ENCODE measurements around the gene HOXB9. TPM values are rescaled to one million over a fixed set of nuclear protein-coding genes. Genes with fewer than 3 reads are reported as not detected.

Gene HOXB9
- total and polyA plus RNA-seq, 2 donors (not counting 1 experiment from before 2014, with no cell fraction given) = not detected

- Histone ChIP-seq H4K20me1 (ENCODE audit: control insufficient read depth, extremely low read depth, insufficient read depth, low read length) (no peaks in the 10 kb centered on the region), H3K4me3 (replicated peaks in 1 of 4; ENCODE audit: control extremely low read depth in 1 of 4, insufficient read depth in 1 of 4, low read depth in 3 of 4, low read length in 4 of 4) (no peak overlapping the region), H3K4me1 (ENCODE audit: control insufficient read depth, extremely low read depth, insufficient read depth, low read length) (no peaks in the 10 kb centered on the region), H3K4me2 (ENCODE audit: extremely low read depth, insufficient read depth, low read length) (no peak overlapping the region), H2AFZ (ENCODE audit: low read length) (no peak overlapping the region), H3K79me2 (ENCODE audit: control insufficient read depth, insufficient read depth, low read length) (no peaks in the 10 kb centered on the region), H3K9ac (ENCODE audit: insufficient read depth, low read length) (no peak overlapping the region), H3K27ac (ENCODE audit: insufficient read depth, low read length) (no peak overlapping the region), H3K36me3 (ENCODE audit: control insufficient read depth, insufficient read depth, low read length) (no peaks in the 10 kb centered on the region), H3K27me3 (ENCODE audit: control insufficient read depth, insufficient read depth, low read length) (peaks cover 95% of the 10 kb centered on the region), H3K9me3 (ENCODE audit: control insufficient read depth, insufficient read depth, low read depth, low read length) (no peaks in the 10 kb centered on the region)
- no peak for TF ChIP-seq EZH2 (IDR thresholded peaks at IDR 0.05; ENCODE audit: low read length, missing control alignments)
- TF ChIP-seq, protein P1, sequence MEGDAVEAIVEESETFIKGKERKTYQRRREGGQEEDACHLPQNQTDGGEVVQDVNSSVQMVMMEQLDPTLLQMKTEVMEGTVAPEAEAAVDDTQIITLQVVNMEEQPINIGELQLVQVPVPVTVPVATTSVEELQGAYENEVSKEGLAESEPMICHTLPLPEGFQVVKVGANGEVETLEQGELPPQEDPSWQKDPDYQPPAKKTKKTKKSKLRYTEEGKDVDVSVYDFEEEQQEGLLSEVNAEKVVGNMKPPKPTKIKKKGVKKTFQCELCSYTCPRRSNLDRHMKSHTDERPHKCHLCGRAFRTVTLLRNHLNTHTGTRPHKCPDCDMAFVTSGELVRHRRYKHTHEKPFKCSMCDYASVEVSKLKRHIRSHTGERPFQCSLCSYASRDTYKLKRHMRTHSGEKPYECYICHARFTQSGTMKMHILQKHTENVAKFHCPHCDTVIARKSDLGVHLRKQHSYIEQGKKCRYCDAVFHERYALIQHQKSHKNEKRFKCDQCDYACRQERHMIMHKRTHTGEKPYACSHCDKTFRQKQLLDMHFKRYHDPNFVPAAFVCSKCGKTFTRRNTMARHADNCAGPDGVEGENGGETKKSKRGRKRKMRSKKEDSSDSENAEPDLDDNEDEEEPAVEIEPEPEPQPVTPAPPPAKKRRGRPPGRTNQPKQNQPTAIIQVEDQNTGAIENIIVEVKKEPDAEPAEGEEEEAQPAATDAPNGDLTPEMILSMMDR (conservative IDR thresholded peaks at IDR 0.05 in 1 of 2, IDR thresholded peaks at IDR 0.05 in 1 of 2; ENCODE audit: low read depth in 1 of 2, low read length in 2 of 2) = no peak
- no peak for DNase-seq (ENCODE audit: low read depth in 2 of 2)
Observed at GRCh38 chr17:48641541-48642058, 15.4 kb upstream of the HOXB9 start.

- Histone ChIP-seq H3K9me3 (ENCODE audit: control insufficient read depth, insufficient read depth, low read depth, low read length) (no peaks in the 10 kb centered on the region), H3K4me2 (ENCODE audit: extremely low read depth, insufficient read depth, low read length) (no peak overlapping the region), H3K27ac (ENCODE audit: insufficient read depth, low read length) (no peak overlapping the region), H3K79me2 (ENCODE audit: control insufficient read depth, insufficient read depth, low read length) (no peaks in the 10 kb centered on the region), H3K9ac (ENCODE audit: insufficient read depth, low read length) (no peak overlapping the region), H3K36me3 (ENCODE audit: control insufficient read depth, insufficient read depth, low read length) (no peaks in the 10 kb centered on the region), H2AFZ (ENCODE audit: low read length) (no peak overlapping the region), H3K4me3 (replicated peaks in 1 of 4; ENCODE audit: control extremely low read depth in 1 of 4, insufficient read depth in 1 of 4, low read depth in 3 of 4, low read length in 4 of 4) (no peak overlapping the region), H4K20me1 (ENCODE audit: control insufficient read depth, extremely low read depth, insufficient read depth, low read length) (no peaks in the 10 kb centered on the region), H3K4me1 (ENCODE audit: control insufficient read depth, extremely low read depth, insufficient read depth, low read length) (no peaks in the 10 kb centered on the region), H3K27me3 (ENCODE audit: control insufficient read depth, insufficient read depth, low read length) (peaks cover 93% of the 10 kb centered on the region)
- TF ChIP-seq, protein P1 (conservative IDR thresholded peaks at IDR 0.05 in 1 of 2, IDR thresholded peaks at IDR 0.05 in 1 of 2; ENCODE audit: low read depth in 1 of 2, low read length in 2 of 2) = no peak
- no peak for TF ChIP-seq EZH2 (IDR thresholded peaks at IDR 0.05; ENCODE audit: low read length, missing control alignments)
- DNase-seq (ENCODE audit: low read depth in 2 of 2) = no peak
Observed at GRCh38 chr17:48640858-48641180, 14.7 kb upstream of the HOXB9 start.

DNA sequence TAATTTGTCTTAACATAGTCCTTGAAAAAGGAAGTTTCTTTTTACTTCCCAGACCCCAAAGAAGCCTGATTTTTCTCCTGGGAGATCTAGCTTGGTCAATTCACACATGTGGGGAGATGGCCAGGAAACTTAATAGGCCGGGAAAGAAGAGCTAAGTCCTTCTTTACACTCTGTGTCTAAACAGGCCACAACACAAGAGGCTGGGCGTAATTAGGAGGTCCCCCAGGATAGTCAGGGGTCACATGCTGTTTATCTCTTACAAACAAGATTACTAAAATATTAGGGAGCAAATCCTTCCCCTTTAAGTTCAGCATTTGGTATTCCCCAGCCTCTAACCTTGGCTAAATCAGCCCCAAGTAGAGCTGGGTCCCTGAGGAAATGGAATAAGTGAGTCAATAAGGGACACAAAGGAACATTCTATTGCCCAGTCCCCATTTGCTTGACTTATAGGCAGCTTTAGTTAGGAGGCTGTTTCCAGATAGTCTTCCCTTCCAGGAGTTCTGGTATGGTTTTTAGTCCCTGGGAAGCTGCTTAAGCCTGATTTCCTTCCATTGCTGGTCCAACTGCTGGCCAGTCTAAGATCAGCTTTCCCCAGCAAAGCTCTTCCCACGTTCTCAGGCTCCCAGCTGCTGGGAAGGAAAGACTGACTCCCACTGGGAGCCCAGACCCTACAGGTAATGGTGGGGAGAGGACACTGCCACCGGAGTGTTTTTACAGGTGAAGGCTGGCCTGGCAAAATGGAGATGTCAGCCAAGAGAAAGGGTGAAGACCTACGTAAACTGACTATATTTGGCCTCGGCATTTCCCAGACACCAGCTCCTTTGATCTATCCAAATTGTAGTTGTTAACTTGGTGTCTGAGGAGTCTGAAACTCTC is 14.1 kb upstream of the HOXB9 start:
- Histone ChIP-seq H3K36me3 (ENCODE audit: control insufficient read depth, insufficient read depth, low read length) (no peaks in the 10 kb centered on the region), H3K9ac (ENCODE audit: insufficient read depth, low read length) (no peak overlapping the region), H4K20me1 (ENCODE audit: control insufficient read depth, extremely low read depth, insufficient read depth, low read length) (no peaks in the 10 kb centered on the region), H3K4me2 (ENCODE audit: extremely low read depth, insufficient read depth, low read length) (no peak overlapping the region), H2AFZ (ENCODE audit: low read length) (no peak overlapping the region), H3K4me3 (replicated peaks in 1 of 4; ENCODE audit: control extremely low read depth in 1 of 4, insufficient read depth in 1 of 4, low read depth in 3 of 4, low read length in 4 of 4) (no peak overlapping the region), H3K4me1 (ENCODE audit: control insufficient read depth, extremely low read depth, insufficient read depth, low read length) (no peaks in the 10 kb centered on the region), H3K79me2 (ENCODE audit: control insufficient read depth, insufficient read depth, low read length) (no peaks in the 10 kb centered on the region), H3K27me3 (ENCODE audit: control insufficient read depth, insufficient read depth, low read length) (peaks cover 93% of the 10 kb centered on the region), H3K27ac (ENCODE audit: insufficient read depth, low read length) (no peak overlapping the region), H3K9me3 (ENCODE audit: control insufficient read depth, insufficient read depth, low read depth, low read length) (no peaks in the 10 kb centered on the region)
- TF ChIP-seq EZH2 (IDR thresholded peaks at IDR 0.05; ENCODE audit: low read length, missing control alignments) = no peak
- TF ChIP-seq, protein P1 (conservative IDR thresholded peaks at IDR 0.05 in 1 of 2, IDR thresholded peaks at IDR 0.05 in 1 of 2; ENCODE audit: low read depth in 1 of 2, low read length in 2 of 2) = no peak
- no peak for DNase-seq (ENCODE audit: low read depth in 2 of 2)

Data from fibroblast of lung (primary cell).